UCSD-AML1 (cell line): ENCODE measurements around the gene CRLF1.

ENCODE experiments used
- DNase-seq: peaks from one replicate; lab custom pipeline; 2025; ENCODE audit not compliant: unreplicated experiment; lab: John Stamatoyannopoulos, UW

CRLF1 gene

GRCh38 chr19:18606281-18607225 lies at the start of gene CRLF1:
Gene CRLF1 (minus strand): TSS chr19:18606799. CDS start chr19:18606656, 143 bp downstream.
- no peak for DNase-seq

- DNase-seq: no peak
Measured at GRCh38 chr19:18655173-18655844, 48.7 kb upstream of the CRLF1 start.

GRCh38 chr19:18654469-18654868 lies 47.9 kb upstream of the CRLF1 start:
- DNase-seq: no peak

- no peak for DNase-seq
Measured at GRCh38 chr19:18653853-18654252, 47.3 kb upstream of the CRLF1 start.

- no peak for DNase-seq
Measured at GRCh38 chr19:18651733-18652132, 45.1 kb upstream of the CRLF1 start.

GRCh38 chr19:18651300-18651699 lies 44.7 kb upstream of the CRLF1 start:
- no peak for DNase-seq

GRCh38 chr19:18650468-18651041 lies 44.0 kb upstream of the CRLF1 start:
- no peak for DNase-seq

- no peak for DNase-seq
Measured at GRCh38 chr19:18650021-18650390, 43.4 kb upstream of the CRLF1 start.

- peak; percentile 51 for DNase-seq
Measured at GRCh38 chr19:18649371-18650020, 42.9 kb upstream of the CRLF1 start.

- no peak for DNase-seq
Measured at GRCh38 chr19:18648973-18649315, 42.3 kb upstream of the CRLF1 start.

- DNase-seq: no peak
Measured at GRCh38 chr19:18647807-18648206, 41.2 kb upstream of the CRLF1 start.

GRCh38 chr19:18647371-18647767 lies 40.8 kb upstream of the CRLF1 start:
- no peak for DNase-seq

GRCh38 chr19:18646535-18647370 lies 40.2 kb upstream of the CRLF1 start:
- no peak for DNase-seq

- DNase-seq: no peak
Measured at GRCh38 chr19:18645035-18645511, 38.5 kb upstream of the CRLF1 start.

- DNase-seq: peak; percentile 41
Measured at GRCh38 chr19:18644196-18645034, 37.8 kb upstream of the CRLF1 start.

- no peak for DNase-seq
Measured at GRCh38 chr19:18639706-18640243, 33.2 kb upstream of the CRLF1 start.

- DNase-seq: no peak
Measured at GRCh38 chr19:18637673-18638630, 31.4 kb upstream of the CRLF1 start.

- DNase-seq: no peak
Measured at GRCh38 chr19:18636969-18637629, 30.5 kb upstream of the CRLF1 start, which contains the start of gene KLHL26. Gene KLHL26 (plus strand): TSS chr19:18637028. CDS start chr19:18637055, 27 bp downstream.
